ENCODE measurements around the gene CMTR1. TPM values are rescaled to one million over a fixed set of nuclear protein-coding genes. Genes with fewer than 3 reads are reported as not detected.

Gene CMTR1
- total and polyA plus RNA-seq, 9 donors: 18.7 to 45.0 (median 38.4) TPM

GRCh38 chr6:37418722-37419121 is 14.3 kb upstream of the CMTR1 start:
- intact Hi-C loops (cut with DNase I): no loop called here
- WGBS, 3 donors: 56 to 71% (median 70%) methylated on average over 5 of the region's 5 CpGs
- DNase-seq: no peak
- Histone ChIP-seq H3K36me3 (no peaks in the 10 kb centered on the region), H3K27ac (no peak overlapping the region), H3K9me3 (no peaks in the 10 kb centered on the region), H3K4me1 (ENCODE audit: insufficient read depth) (no peaks in the 10 kb centered on the region), H3K4me3 (no peak overlapping the region), H3K27me3 (no peaks in the 10 kb centered on the region)
- TF ChIP-seq POLR2A (IDR thresholded peaks at IDR 0.05) (no peak), EP300 (IDR thresholded peaks at IDR 0.05) (no peak), CTCF (IDR thresholded peaks at IDR 0.05) (no peak)

DNA sequence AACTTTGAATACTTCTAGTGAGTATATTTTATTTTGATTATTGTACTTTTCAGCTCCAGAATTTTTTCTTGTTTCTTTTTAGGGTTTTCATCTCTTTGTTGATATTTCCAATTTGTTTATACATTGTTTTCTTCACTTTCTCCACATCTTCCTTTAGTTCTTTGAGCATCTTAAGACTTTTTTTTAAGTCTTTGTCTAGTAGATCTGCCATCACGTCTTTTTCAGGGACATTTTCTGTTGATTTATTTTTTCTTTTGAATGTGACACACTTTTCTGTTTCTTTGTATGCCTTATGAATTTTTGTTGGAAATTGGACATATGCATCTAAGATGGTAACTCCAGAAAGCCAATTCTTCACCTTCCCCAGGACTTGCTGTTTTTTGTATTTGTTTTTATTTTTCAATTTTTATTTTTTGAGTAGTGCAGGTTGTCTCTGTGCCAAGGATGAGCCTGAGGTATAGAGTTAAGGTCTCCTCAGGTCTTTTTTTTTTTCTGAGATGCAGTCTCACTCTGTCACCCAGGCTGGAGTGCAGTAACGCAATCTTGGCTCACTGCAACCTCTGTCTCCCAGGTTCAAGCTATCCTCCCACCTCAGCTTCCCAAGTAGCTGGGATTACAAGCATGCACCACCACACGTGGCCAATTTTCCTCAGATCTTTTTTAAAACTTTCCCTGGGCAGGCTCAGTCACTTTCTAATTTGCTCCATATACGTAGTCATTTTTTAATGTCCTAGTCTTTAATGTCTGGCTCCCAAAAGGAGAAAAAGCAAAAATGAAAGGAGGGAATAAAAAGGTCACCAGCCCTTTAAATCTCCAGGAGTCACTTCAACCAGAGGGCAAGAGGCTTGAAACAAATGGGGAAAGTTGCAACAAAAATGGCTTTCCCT is 6.7 kb upstream of the CMTR1 start:
- intact Hi-C loops (cut with DNase I): no loop called here
- WGBS, 3 donors: 73 to 80% (median 77%) methylated on average over 4 of the region's 4 CpGs

DNA sequence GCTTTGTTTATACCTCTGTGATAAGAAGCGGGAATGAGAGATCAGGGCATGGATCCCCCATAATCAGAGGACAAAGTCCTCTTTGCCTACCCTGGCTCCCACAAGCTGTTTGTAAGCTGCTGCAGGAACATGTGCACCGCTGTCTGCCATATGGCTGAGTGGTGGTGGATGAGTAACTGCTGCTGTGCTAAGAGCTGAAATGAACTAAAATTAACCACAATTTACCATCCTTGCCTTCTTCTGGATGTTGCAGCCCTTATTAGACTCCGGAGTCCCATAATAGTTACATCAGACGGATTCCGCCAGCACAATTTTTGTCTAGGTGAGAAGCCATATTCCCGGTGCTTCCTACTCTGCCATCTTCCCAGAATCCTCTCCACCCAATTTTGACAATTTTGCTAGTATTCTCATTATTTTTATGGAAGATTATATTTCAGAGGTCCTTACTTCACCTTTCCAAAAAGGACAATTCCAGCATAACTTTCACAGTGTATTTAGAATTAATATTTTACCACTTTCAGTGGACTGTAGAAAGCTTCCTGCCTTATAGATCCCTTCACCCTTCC is 6.0 kb upstream of the CMTR1 start:
- Histone ChIP-seq H3K9me3 (no peaks in the 10 kb centered on the region), H3K4me3 (no peak overlapping the region), H3K27me3 (no peaks in the 10 kb centered on the region), H3K27ac (no peak overlapping the region), H3K36me3 (no peaks in the 10 kb centered on the region), H3K4me1 (ENCODE audit: insufficient read depth) (no peaks in the 10 kb centered on the region)
- TF ChIP-seq EP300 (IDR thresholded peaks at IDR 0.05) (no peak), CTCF (IDR thresholded peaks at IDR 0.05) (no peak), POLR2A (IDR thresholded peaks at IDR 0.05) (no peak)
- intact Hi-C loops (cut with DNase I): no loop called here
- WGBS, 3 donors: 87 to 92% (median 91%) methylated on average over 6 of the region's 6 CpGs
- no peak for DNase-seq

More for the DNA sequence above, 6.7 kb upstream of the CMTR1 start:
- no peaks in the 10 kb centered on the region for H3K9me3 ChIP-seq
- no peaks in the 10 kb centered on the region for H3K36me3 ChIP-seq
- no peaks in the 10 kb centered on the region for H3K27me3 ChIP-seq
- no peaks in the 10 kb centered on the region for H3K4me1 ChIP-seq (ENCODE audit: insufficient read depth)
- no peak overlapping the region for H3K4me3 ChIP-seq
- DNase-seq: no peak
- H3K27ac ChIP-seq: no peak overlapping the region
- TF ChIP-seq CTCF (IDR thresholded peaks at IDR 0.05) (no peak), EP300 (IDR thresholded peaks at IDR 0.05) (no peak), POLR2A (IDR thresholded peaks at IDR 0.05) (no peak)

DNA sequence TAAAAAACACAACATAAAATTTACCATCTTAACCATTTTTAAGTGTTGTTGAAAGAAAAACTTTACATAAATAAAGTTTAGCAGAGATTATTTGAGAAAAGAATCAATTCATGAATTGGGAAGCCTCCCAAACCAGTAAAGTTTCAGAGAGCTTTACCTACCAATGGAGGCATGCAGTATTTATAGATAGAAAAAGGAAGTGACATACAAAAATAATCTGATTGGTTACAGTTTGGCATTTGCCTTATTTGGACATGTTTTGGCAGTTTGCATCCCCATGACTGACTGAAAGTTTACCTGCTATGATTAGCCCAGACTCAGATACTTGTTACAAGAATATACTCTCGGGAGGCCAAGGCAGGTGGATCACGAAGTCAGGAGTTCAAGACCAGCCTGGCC is 3.7 kb upstream of the CMTR1 start:
- Histone ChIP-seq H3K9me3 (no peaks in the 10 kb centered on the region), H3K4me3 (no peak overlapping the region), H3K36me3 (no peaks in the 10 kb centered on the region), H3K27ac (no peak overlapping the region), H3K4me1 (ENCODE audit: insufficient read depth) (peaks cover 3% of the 10 kb centered on the region), H3K27me3 (no peaks in the 10 kb centered on the region)
- TF ChIP-seq EP300 (IDR thresholded peaks at IDR 0.05): no peak
- no peak for TF ChIP-seq CTCF (IDR thresholded peaks at IDR 0.05)
- WGBS, 3 donors: 80 to 88% (median 86%) methylated on average over 2 of the region's 2 CpGs
- intact Hi-C loops (cut with DNase I): no loop called here
- DNase-seq: no peak

All from ovary (tissue), 9 donors.